ENCODE data around the gene PCDHB16. TPM values are rescaled to one million over a fixed set of nuclear protein-coding genes. Genes with fewer than 3 reads are reported as not detected.

Gene PCDHB16
- total RNA-seq, 1 experiment from 2014 or later: 8.6 TPM

DNA sequence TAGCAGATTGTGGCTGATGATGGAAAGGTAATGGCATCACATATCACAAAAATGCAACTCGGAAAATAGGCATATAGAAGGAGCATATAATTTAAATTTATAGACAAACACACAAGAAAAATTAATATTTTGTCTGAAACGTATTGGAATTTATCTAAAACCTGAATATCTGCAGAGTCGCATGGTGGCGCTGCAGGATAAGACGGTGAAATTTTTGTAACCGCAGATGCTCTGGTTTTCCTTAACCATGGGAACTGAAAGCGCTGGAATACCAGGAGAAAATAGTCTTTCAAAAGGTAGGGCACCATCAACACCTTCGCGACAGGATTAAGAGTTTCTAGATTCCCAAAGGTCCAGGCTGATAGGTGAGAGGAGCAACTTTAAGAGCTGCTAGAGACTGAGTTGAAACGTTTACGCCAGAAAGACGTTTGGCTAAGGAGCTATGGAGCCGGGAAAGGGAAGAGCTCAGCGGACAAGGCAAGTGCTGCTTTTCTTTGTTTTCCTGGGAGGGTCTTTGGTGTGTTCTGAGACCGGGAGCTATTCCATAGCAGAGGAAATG is 52.0 kb downstream of the PCDHB16 start:
- no peak for DNase-seq (ENCODE audit: low read depth)

Other genes starting within 250 kb of the PCDHB16 start
- gene PCDHAC2, start 215.9 kb upstream of the PCDHB16 start, total RNA-seq (2014; rRNA removed; shearing (Covaris generic)): 0.17 TPM in 1 of 2 replicates, not detected in the other
- gene PCDHB1, start 131.0 kb upstream of the PCDHB16 start, total RNA-seq (2014; rRNA removed; shearing (Covaris generic)): not detected in 2 replicates
- 0.32 and 2.1 TPM in 2 replicates for gene PCDHB2, start 87.8 kb upstream of the PCDHB16 start, total RNA-seq (2014; rRNA removed; shearing (Covaris generic))
- 3.9 and 8.0 TPM in 2 replicates for gene PCDHB3, start 81.9 kb upstream of the PCDHB16 start, total RNA-seq (2014; rRNA removed; shearing (Covaris generic))
- 0.07 TPM in 1 of 2 replicates, not detected in the other for gene PCDHB4, start 60.6 kb upstream of the PCDHB16 start, total RNA-seq (2014; rRNA removed; shearing (Covaris generic))
- not detected in 2 replicates for gene PCDHB5, start 47.2 kb upstream of the PCDHB16 start, total RNA-seq (2014; rRNA removed; shearing (Covaris generic))
- gene PCDHB6, start 32.3 kb upstream of the PCDHB16 start, total RNA-seq (2014; rRNA removed; shearing (Covaris generic)): 0.49 and 0.62 TPM in 2 replicates
- gene PCDHB7, start 9.7 kb upstream of the PCDHB16 start, total RNA-seq (2014; rRNA removed; shearing (Covaris generic)): 1.7 and 2.1 TPM in 2 replicates
- 0.98 and 3.8 TPM in 2 replicates for gene PCDHB8, start 4.6 kb upstream of the PCDHB16 start, total RNA-seq (2014; rRNA removed; shearing (Covaris generic))
- gene PCDHB9, start 4.8 kb downstream of the PCDHB16 start, total RNA-seq (2014; rRNA removed; shearing (Covaris generic)): 1.6 and 9.3 TPM in 2 replicates
- 0.49 and 1.3 TPM in 2 replicates for gene PCDHB10, start 10.0 kb downstream of the PCDHB16 start, total RNA-seq (2014; rRNA removed; shearing (Covaris generic))
- 0.25 and 0.49 TPM in 2 replicates for gene PCDHB11, start 17.2 kb downstream of the PCDHB16 start, total RNA-seq (2014; rRNA removed; shearing (Covaris generic))
- 1.7 and 2.6 TPM in 2 replicates for gene PCDHB12, start 26.3 kb downstream of the PCDHB16 start, total RNA-seq (2014; rRNA removed; shearing (Covaris generic))
- gene PCDHB13, start 31.5 kb downstream of the PCDHB16 start, total RNA-seq (2014; rRNA removed; shearing (Covaris generic)): 0.39 and 0.42 TPM in 2 replicates
- gene PCDHB14, start 41.0 kb downstream of the PCDHB16 start, total RNA-seq (2014; rRNA removed; shearing (Covaris generic)): 0.44 and 1.9 TPM in 2 replicates
- 0.17 TPM in 1 of 2 replicates, not detected in the other for gene PCDHB15, start 63.0 kb downstream of the PCDHB16 start, total RNA-seq (2014; rRNA removed; shearing (Covaris generic))
- gene SLC25A2, start 121.7 kb downstream of the PCDHB16 start, total RNA-seq (2014; rRNA removed; shearing (Covaris generic)): 0.05 TPM in 1 of 2 replicates, not detected in the other
- gene TAF7, start 138.4 kb downstream of the PCDHB16 start, total RNA-seq (2014; rRNA removed; shearing (Covaris generic)): 52.8 and 84.2 TPM in 2 replicates
- 0.71 and 0.89 TPM in 2 replicates for gene PCDHGA1, start 148.1 kb downstream of the PCDHB16 start, total RNA-seq (2014; rRNA removed; shearing (Covaris generic))
- gene PCDHGA2, start 156.4 kb downstream of the PCDHB16 start, total RNA-seq (2014; rRNA removed; shearing (Covaris generic)): 0.22 and 0.32 TPM in 2 replicates
- 0.49 TPM in 1 of 2 replicates, not detected in the other for gene PCDHGA3, start 161.4 kb downstream of the PCDHB16 start, total RNA-seq (2014; rRNA removed; shearing (Covaris generic))
- 3.3 and 4.9 TPM in 2 replicates for gene PCDHGB1, start 167.7 kb downstream of the PCDHB16 start, total RNA-seq (2014; rRNA removed; shearing (Covaris generic))
- gene PCDHGA4, start 172.6 kb downstream of the PCDHB16 start, total RNA-seq (2014; rRNA removed; shearing (Covaris generic)): 0.17 and 0.91 TPM in 2 replicates
- gene PCDHGB2, start 177.6 kb downstream of the PCDHB16 start, total RNA-seq (2014; rRNA removed; shearing (Covaris generic)): 0.25 and 0.57 TPM in 2 replicates
- gene PCDHGA5, start 181.8 kb downstream of the PCDHB16 start, total RNA-seq (2014; rRNA removed; shearing (Covaris generic)): 0.02 and 0.10 TPM in 2 replicates
- gene PCDHGB3, start 187.9 kb downstream of the PCDHB16 start, total RNA-seq (2014; rRNA removed; shearing (Covaris generic)): 0.49 and 0.54 TPM in 2 replicates
- gene PCDHGA6, start 191.5 kb downstream of the PCDHB16 start, total RNA-seq (2014; rRNA removed; shearing (Covaris generic)): 0.07 and 1.1 TPM in 2 replicates
- 0.17 TPM in 1 of 2 replicates, not detected in the other for gene PCDHGA7, start 200.4 kb downstream of the PCDHB16 start, total RNA-seq (2014; rRNA removed; shearing (Covaris generic))
- not detected in 2 replicates for gene PCDHGB4, start 205.3 kb downstream of the PCDHB16 start, total RNA-seq (2014; rRNA removed; shearing (Covaris generic))
- gene PCDHGA8, start 210.2 kb downstream of the PCDHB16 start, total RNA-seq (2014; rRNA removed; shearing (Covaris generic)): 0.07 TPM in 1 of 2 replicates, not detected in the other
- gene PCDHGB5, start 215.6 kb downstream of the PCDHB16 start, total RNA-seq (2014; rRNA removed; shearing (Covaris generic)): not detected in 2 replicates
- gene PCDHGA9, start 220.4 kb downstream of the PCDHB16 start, total RNA-seq (2014; rRNA removed; shearing (Covaris generic)): 0.02 and 0.17 TPM in 2 replicates
- gene PCDHGB6, start 225.6 kb downstream of the PCDHB16 start, total RNA-seq (2014; rRNA removed; shearing (Covaris generic)): 0.02 TPM in 1 of 2 replicates, not detected in the other
- gene PCDHGA10, start 230.6 kb downstream of the PCDHB16 start, total RNA-seq (2014; rRNA removed; shearing (Covaris generic)): 0.71 and 0.89 TPM in 2 replicates
- gene PCDHGB7, start 235.3 kb downstream of the PCDHB16 start, total RNA-seq (2014; rRNA removed; shearing (Covaris generic)): 7.1 and 7.7 TPM in 2 replicates
- gene PCDHGA11, start 238.7 kb downstream of the PCDHB16 start, total RNA-seq (2014; rRNA removed; shearing (Covaris generic)): 0.05 TPM in 1 of 2 replicates, not detected in the other
- gene PCDHGA12, start 248.1 kb downstream of the PCDHB16 start, total RNA-seq (2014; rRNA removed; shearing (Covaris generic)): 0.39 TPM in 1 of 2 replicates, not detected in the other